DND-41 (cell line): ENCODE results near the gene INA.

ENCODE experiments used
- CTCF ChIP-seq: IDR thresholded peaks from 2 replicates; pipeline ENCODE4 v1.5.1; 2012; ENCODE audit warnings: borderline replicate concordance, low read length, moderate library complexity, mild to moderate bottlenecking; ENCODE audit not compliant: poor library complexity, severe bottlenecking; ENCODE audit errors: extremely low read depth
- EZH2 ChIP-seq: IDR thresholded peaks from 3 replicates; pipeline ENCODE4 v1.6.1; 2012; ENCODE audit warnings: borderline replicate concordance, low read depth, mild to moderate bottlenecking, moderate library complexity, low read length, inconsistent platforms; ENCODE audit not compliant: severe bottlenecking

GRCh38 chr10:103278537-103278823 is 1.5 kb downstream of the INA start:
- TF ChIP-seq CTCF (no peak), EZH2 (no peak)
